ENCODE measurements around the gene SPHK1.

The SPHK1 gene

DNA sequence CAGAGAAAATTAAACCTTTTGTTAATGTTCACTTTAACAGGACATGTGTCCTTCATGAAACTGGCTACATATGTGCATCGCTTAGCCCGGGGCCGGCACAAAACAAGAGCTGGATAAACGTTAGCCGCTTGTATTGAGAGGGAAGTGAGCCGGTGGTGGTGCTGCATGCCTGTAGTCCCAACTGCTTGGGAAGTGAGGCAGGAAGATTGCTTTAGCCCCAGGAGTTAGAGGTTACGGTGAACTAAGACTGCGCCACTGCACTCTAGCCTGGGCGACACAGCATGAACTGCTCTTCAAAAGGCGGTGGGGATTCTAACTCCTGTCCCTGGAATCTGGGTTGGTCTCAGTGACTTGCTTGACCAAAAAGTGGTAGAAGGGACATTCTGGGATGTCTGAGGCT is 15.0 kb upstream of the SPHK1 start:
- Histone ChIP-seq H3K23ac (ENCODE audit: low read length) (no peak overlapping the region), H3K27me3 (ENCODE audit: insufficient read depth, low read length) (no peaks in the 10 kb centered on the region), H3K9me3 (ENCODE audit: insufficient read depth, low read depth, low read length) (peaks cover 2% of the 10 kb centered on the region), H2BK5ac (ENCODE audit: low read depth, low read length, poor library complexity) (no peak overlapping the region), H3K79me2 (ENCODE audit: control insufficient read depth, insufficient read depth, low read length, poor library complexity) (no peaks in the 10 kb centered on the region), H3K27ac (ENCODE audit: low read depth, low read length) (no peak overlapping the region), H3K14ac (ENCODE audit: low read length) (no peak overlapping the region), H2AK5ac (ENCODE audit: low read length) (no peak overlapping the region), H4K8ac (ENCODE audit: low read depth, low read length) (no peak overlapping the region), H2BK120ac (ENCODE audit: insufficient read depth, low read length, poor library complexity) (no peak overlapping the region), H3K79me1 (ENCODE audit: low read length) (no peaks in the 10 kb centered on the region), H3K4ac (ENCODE audit: low read depth, low read length) (no peak overlapping the region), H4K91ac (ENCODE audit: low read depth, low read length) (no peak overlapping the region), H2BK12ac (ENCODE audit: low read length) (no peak overlapping the region), H3K4me2 (ENCODE audit: low read length) (no peak overlapping the region), H3K9ac (ENCODE audit: low read length) (no peak overlapping the region), H4K12ac (ENCODE audit: low read depth, low read length) (no peak overlapping the region), H2AFZ (ENCODE audit: insufficient read depth, low read length, poor library complexity) (no peak overlapping the region), H3K4me3 (ENCODE audit: low read depth, low read length) (no peak overlapping the region), H3K4me1 (ENCODE audit: control insufficient read depth in 1 of 2, insufficient read depth in 2 of 2, low read length in 2 of 2) (peaks cover 0 to 5% of the 10 kb centered on the region in 2 experiments), H3K36me3 (ENCODE audit: control insufficient read depth in 1 of 2, insufficient read depth in 2 of 2, low read length in 2 of 2) (no peaks in the 10 kb centered on the region), H3K18ac (ENCODE audit: low read length) (no peak overlapping the region)
- no CpG with 5 or more reads among the region's 10 CpGs for WGBS (ENCODE audit: extremely low coverage, insufficient coverage, insufficient read length)
- DNase-seq: no peak

DNA sequence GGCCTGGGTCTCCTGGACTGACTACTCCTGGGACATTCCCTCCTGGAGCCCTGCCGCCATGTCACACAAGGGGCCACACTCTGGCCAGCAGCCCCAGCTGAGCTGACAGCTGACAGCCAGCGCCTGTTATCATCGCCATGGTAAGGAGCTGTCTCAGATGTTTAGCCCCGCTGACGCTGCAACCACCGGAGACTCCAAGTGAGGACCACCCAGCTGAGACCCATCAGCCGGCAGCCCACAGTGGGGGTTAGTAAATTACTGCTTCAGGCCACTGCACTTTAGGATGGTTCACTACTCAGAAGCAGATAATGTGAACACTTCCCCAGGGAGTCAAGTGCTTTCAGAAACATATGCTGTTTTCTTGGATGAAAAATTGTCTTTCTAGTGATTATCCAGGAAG is 14.6 kb upstream of the SPHK1 start:
- H3K4me1 ChIP-seq (ENCODE audit: control insufficient read depth in 1 of 2, insufficient read depth in 2 of 2, low read length in 2 of 2): peaks cover 0 to 5% of the 10 kb centered on the region in 2 experiments
- no peak overlapping the region for H3K4ac ChIP-seq (ENCODE audit: low read depth, low read length)
- no peak overlapping the region for H3K18ac ChIP-seq (ENCODE audit: low read length)
- no peaks in the 10 kb centered on the region for H3K79me2 ChIP-seq (ENCODE audit: control insufficient read depth, insufficient read depth, low read length, poor library complexity)
- no peak overlapping the region for H2AK5ac ChIP-seq (ENCODE audit: low read length)
- no peak overlapping the region for H3K9ac ChIP-seq (ENCODE audit: low read length)
- H4K91ac ChIP-seq (ENCODE audit: low read depth, low read length): no peak overlapping the region
- no peak overlapping the region for H3K4me3 ChIP-seq (ENCODE audit: low read depth, low read length)
- H3K27me3 ChIP-seq (ENCODE audit: insufficient read depth, low read length): no peaks in the 10 kb centered on the region
- H3K4me2 ChIP-seq (ENCODE audit: low read length): no peak overlapping the region
- no peak overlapping the region for H3K27ac ChIP-seq (ENCODE audit: low read depth, low read length)
- H3K14ac ChIP-seq (ENCODE audit: low read length): no peak overlapping the region
- H2BK120ac ChIP-seq (ENCODE audit: insufficient read depth, low read length, poor library complexity): no peak overlapping the region
- H2BK5ac ChIP-seq (ENCODE audit: low read depth, low read length, poor library complexity): no peak overlapping the region
- no peaks in the 10 kb centered on the region for H3K79me1 ChIP-seq (ENCODE audit: low read length)
- H3K23ac ChIP-seq (ENCODE audit: low read length): no peak overlapping the region
- no peak overlapping the region for H4K12ac ChIP-seq (ENCODE audit: low read depth, low read length)
- no peak for DNase-seq
- H3K9me3 ChIP-seq (ENCODE audit: insufficient read depth, low read depth, low read length): peaks cover 2% of the 10 kb centered on the region
- H4K8ac ChIP-seq (ENCODE audit: low read depth, low read length): no peak overlapping the region
- H2AFZ ChIP-seq (ENCODE audit: insufficient read depth, low read length, poor library complexity): no peak overlapping the region
- H3K36me3 ChIP-seq (ENCODE audit: control insufficient read depth in 1 of 2, insufficient read depth in 2 of 2, low read length in 2 of 2): no peaks in the 10 kb centered on the region
- no peak overlapping the region for H2BK12ac ChIP-seq (ENCODE audit: low read length)
- no CpG with 5 or more reads among the region's 7 CpGs for WGBS (ENCODE audit: extremely low coverage, insufficient coverage, insufficient read length)

- H4K12ac ChIP-seq (ENCODE audit: low read depth, low read length): no peak overlapping the region
- no peak overlapping the region for H4K8ac ChIP-seq (ENCODE audit: low read depth, low read length)
- no peaks in the 10 kb centered on the region for H3K79me1 ChIP-seq (ENCODE audit: low read length)
- no CpG with 5 or more reads among the region's 11 CpGs for WGBS (ENCODE audit: extremely low coverage, insufficient coverage, insufficient read length)
- H3K36me3 ChIP-seq (ENCODE audit: control insufficient read depth in 1 of 2, insufficient read depth in 2 of 2, low read length in 2 of 2): no peaks in the 10 kb centered on the region
- no peak overlapping the region for H3K9ac ChIP-seq (ENCODE audit: low read length)
- no peak overlapping the region for H2BK120ac ChIP-seq (ENCODE audit: insufficient read depth, low read length, poor library complexity)
- peaks cover 2% of the 10 kb centered on the region for H3K9me3 ChIP-seq (ENCODE audit: insufficient read depth, low read depth, low read length)
- no peak overlapping the region for H2AFZ ChIP-seq (ENCODE audit: insufficient read depth, low read length, poor library complexity)
- no peak overlapping the region for H3K23ac ChIP-seq (ENCODE audit: low read length)
- H3K4me2 ChIP-seq (ENCODE audit: low read length): no peak overlapping the region
- H3K27me3 ChIP-seq (ENCODE audit: insufficient read depth, low read length): no peaks in the 10 kb centered on the region
- H3K27ac ChIP-seq (ENCODE audit: low read depth, low read length): no peak overlapping the region
- H3K79me2 ChIP-seq (ENCODE audit: control insufficient read depth, insufficient read depth, low read length, poor library complexity): no peaks in the 10 kb centered on the region
- no peak overlapping the region for H3K14ac ChIP-seq (ENCODE audit: low read length)
- H2BK5ac ChIP-seq (ENCODE audit: low read depth, low read length, poor library complexity): no peak overlapping the region
- H3K4ac ChIP-seq (ENCODE audit: low read depth, low read length): no peak overlapping the region
- H3K4me1 ChIP-seq (ENCODE audit: control insufficient read depth in 1 of 2, insufficient read depth in 2 of 2, low read length in 2 of 2): peaks cover 1 to 6% of the 10 kb centered on the region in 2 experiments
- H4K91ac ChIP-seq (ENCODE audit: low read depth, low read length): no peak overlapping the region
- H2BK12ac ChIP-seq (ENCODE audit: low read length): no peak overlapping the region
- peak; percentile 66 to 87 for DNase-seq
- no peak overlapping the region for H2AK5ac ChIP-seq (ENCODE audit: low read length)
- no peak overlapping the region for H3K4me3 ChIP-seq (ENCODE audit: low read depth, low read length)
- H3K18ac ChIP-seq (ENCODE audit: low read length): no peak overlapping the region
These were observed 14.0 kb upstream of the SPHK1 start for GRCh38 chr17:76370261-76370993.

- Histone ChIP-seq H4K8ac (ENCODE audit: low read depth, low read length) (no peak overlapping the region), H3K9me3 (ENCODE audit: insufficient read depth, low read depth, low read length) (peaks cover 2% of the 10 kb centered on the region), H3K27ac (ENCODE audit: low read depth, low read length) (no peak overlapping the region), H2BK120ac (ENCODE audit: insufficient read depth, low read length, poor library complexity) (no peak overlapping the region), H3K23ac (ENCODE audit: low read length) (no peak overlapping the region), H3K27me3 (ENCODE audit: insufficient read depth, low read length) (no peaks in the 10 kb centered on the region), H3K4me3 (ENCODE audit: low read depth, low read length) (no peak overlapping the region), H3K4ac (ENCODE audit: low read depth, low read length) (no peak overlapping the region), H2BK12ac (ENCODE audit: low read length) (no peak overlapping the region), H4K91ac (ENCODE audit: low read depth, low read length) (no peak overlapping the region), H3K36me3 (ENCODE audit: control insufficient read depth in 1 of 2, insufficient read depth in 2 of 2, low read length in 2 of 2) (no peaks in the 10 kb centered on the region), H2BK5ac (ENCODE audit: low read depth, low read length, poor library complexity) (no peak overlapping the region), H3K9ac (ENCODE audit: low read length) (no peak overlapping the region), H4K12ac (ENCODE audit: low read depth, low read length) (no peak overlapping the region), H2AK5ac (ENCODE audit: low read length) (no peak overlapping the region), H3K4me1 (ENCODE audit: control insufficient read depth in 1 of 2, insufficient read depth in 2 of 2, low read length in 2 of 2) (peaks cover 3 to 9% of the 10 kb centered on the region in 2 experiments), H3K4me2 (ENCODE audit: low read length) (no peak overlapping the region), H3K14ac (ENCODE audit: low read length) (no peak overlapping the region), H3K79me2 (ENCODE audit: control insufficient read depth, insufficient read depth, low read length, poor library complexity) (no peaks in the 10 kb centered on the region), H3K18ac (ENCODE audit: low read length) (no peak overlapping the region), H3K79me1 (ENCODE audit: low read length) (no peaks in the 10 kb centered on the region), H2AFZ (ENCODE audit: insufficient read depth, low read length, poor library complexity) (no peak overlapping the region)
- DNase-seq: peak; percentile 79 to 89
- WGBS (ENCODE audit: extremely low coverage, insufficient coverage, insufficient read length): no CpG with 5 or more reads among the region's 16 CpGs
These were observed 12.5 kb upstream of the SPHK1 start for GRCh38 chr17:76371656-76372628.

Data from trophoblast cell (in vitro differentiated cells and primary cell).